Sigmoid colon (tissue), 4 donors: ENCODE results near the gene CNTLN.

Source experiments
- POLR2A ChIP-seq, 2 donors: fragments of 450-650 bp; IDR thresholded peaks; one replicate each; pipeline ENCODE4 v1.6.1; 2016; ENCODE audit warnings: antibody characterized with exemption in 2 of 2, mild to moderate bottlenecking in 2 of 2, moderate library complexity in 2 of 2
- POLR2AphosphoS5 ChIP-seq, 4 donors: sonication (generic); formaldehyde crosslinking; IDR thresholded peaks; one replicate each; pipeline ENCODE4 v1.6.1; 2017; ENCODE audit warnings: antibody characterized with exemption in 4 of 4
- TF ChIP-seq, protein P1 (sequence below), 4 experiments: fragments of 450-650 bp in 3 of 4; fragments of 200-600 bp in 1 of 4; IDR thresholded peaks; one replicate each; pipeline ENCODE4 v1.5.1; 2016 to 2019; ENCODE audit warnings: antibody characterized with exemption in 4 of 4, mild to moderate bottlenecking in 3 of 4, moderate library complexity in 2 of 4

- TF ChIP-seq POLR2AphosphoS5 (IDR thresholded peaks at IDR 0.05) (no peak), POLR2A (IDR thresholded peaks at IDR 0.05) (no peak)
- TF ChIP-seq, protein P1, sequence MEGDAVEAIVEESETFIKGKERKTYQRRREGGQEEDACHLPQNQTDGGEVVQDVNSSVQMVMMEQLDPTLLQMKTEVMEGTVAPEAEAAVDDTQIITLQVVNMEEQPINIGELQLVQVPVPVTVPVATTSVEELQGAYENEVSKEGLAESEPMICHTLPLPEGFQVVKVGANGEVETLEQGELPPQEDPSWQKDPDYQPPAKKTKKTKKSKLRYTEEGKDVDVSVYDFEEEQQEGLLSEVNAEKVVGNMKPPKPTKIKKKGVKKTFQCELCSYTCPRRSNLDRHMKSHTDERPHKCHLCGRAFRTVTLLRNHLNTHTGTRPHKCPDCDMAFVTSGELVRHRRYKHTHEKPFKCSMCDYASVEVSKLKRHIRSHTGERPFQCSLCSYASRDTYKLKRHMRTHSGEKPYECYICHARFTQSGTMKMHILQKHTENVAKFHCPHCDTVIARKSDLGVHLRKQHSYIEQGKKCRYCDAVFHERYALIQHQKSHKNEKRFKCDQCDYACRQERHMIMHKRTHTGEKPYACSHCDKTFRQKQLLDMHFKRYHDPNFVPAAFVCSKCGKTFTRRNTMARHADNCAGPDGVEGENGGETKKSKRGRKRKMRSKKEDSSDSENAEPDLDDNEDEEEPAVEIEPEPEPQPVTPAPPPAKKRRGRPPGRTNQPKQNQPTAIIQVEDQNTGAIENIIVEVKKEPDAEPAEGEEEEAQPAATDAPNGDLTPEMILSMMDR (IDR thresholded peaks at IDR 0.05) = no peak
These were observed 341.6 kb downstream of the CNTLN start for GRCh38 chr9:17476401-17476800.
